Activated CD8-positive, alpha-beta T cell treated with anti-CD3 and anti-CD28 coated beads for 36 hours (primary cell): ENCODE measurements around the gene SLC35F3. TPM values are rescaled to one million over a fixed set of nuclear protein-coding genes. Genes with fewer than 3 reads are reported as not detected.
"Not testable (repeated sequence)": the region's sequence is repeated elsewhere in the genome, so short reads cannot be mapped to it uniquely, and the experiment has no call there.

Experiments
- ATAC-seq: fragments of 200-7000 bp; cut with Tn5 transposase; one replicate; pipeline ENCODE4 v1.10.0; 2021; ENCODE audit warnings: mild to moderate bottlenecking, moderate library complexity
- CTCF ChIA-PET: fragments of 350-600 bp; sonication (Branson Sonifier 250); formaldehyde crosslinking; loops from one replicate; lab custom pipeline; 2021; ENCODE audit warnings: antibody characterized with exemption; lab: Charles Lee
- POLR2A ChIA-PET: fragments of 350-600 bp; sonication (Branson Sonifier 250); formaldehyde crosslinking; loops from one replicate; lab custom pipeline; 2021; ENCODE audit warnings: antibody characterized with exemption; lab: Charles Lee
- DNase-seq: peaks from one replicate; pipeline ENCODE4 v3.0.0-alpha.2; 2020
- H3K27ac Mint-ChIP-seq: one replicate; pipeline ENCODE4 v1.8.0; 2021; ENCODE audit warnings: mild to moderate bottlenecking, mixed read lengths
- H3K27me3 Mint-ChIP-seq: one replicate; pipeline ENCODE4 v1.8.0; 2021; ENCODE audit warnings: mixed read lengths
- H3K36me3 Mint-ChIP-seq: one replicate; pipeline ENCODE4 v1.8.0; 2021; ENCODE audit warnings: low read depth, mixed read lengths
- H3K4me1 Mint-ChIP-seq: one replicate; pipeline ENCODE4 v1.8.0; 2021; ENCODE audit warnings: low read depth, mixed read lengths
- H3K4me3 Mint-ChIP-seq: one replicate; pipeline ENCODE4 v1.8.0; 2021; ENCODE audit warnings: mild to moderate bottlenecking, moderate library complexity, mixed read lengths
- H3K9me3 Mint-ChIP-seq: one replicate; pipeline ENCODE4 v1.8.0; 2021; ENCODE audit warnings: mixed read lengths
- intact Hi-C: fragments of 100-400 bp; cut with micrococcal nuclease; formaldehyde crosslinking; loops from one replicate; pipeline ENCODE4 v1.10.0; 2022
- total RNA-seq, 2 experiments: library from RNA; stranded (reverse); gene quantifications; one replicate each; pipeline ENCODE4 v1.2.3, GENCODE V29; 2021
- TF ChIP-seq, protein P1 (sequence below): fragments of 200-600 bp; IDR thresholded peaks from one replicate; pipeline ENCODE4 v1.8.0; 2022; ENCODE audit warnings: antibody characterized with exemption, mild to moderate bottlenecking

Gene SLC35F3
- total RNA-seq, 2 experiments from 2014 or later, result 3.1 to 3.5 TPM

- no peak overlapping the region for H3K27ac Mint-ChIP-seq
- no peaks in the 10 kb centered on the region for H3K36me3 Mint-ChIP-seq
- ChIA-PET POLR2A (no interaction called here), CTCF (interaction anchor here (1.0 to 1.8 kb wide), 2 partner anchors 73 to 101 kb away, joined by 3 to 9 read pairs; no protein-coding TSS in a partner anchor)
- TF ChIP-seq, protein P1, sequence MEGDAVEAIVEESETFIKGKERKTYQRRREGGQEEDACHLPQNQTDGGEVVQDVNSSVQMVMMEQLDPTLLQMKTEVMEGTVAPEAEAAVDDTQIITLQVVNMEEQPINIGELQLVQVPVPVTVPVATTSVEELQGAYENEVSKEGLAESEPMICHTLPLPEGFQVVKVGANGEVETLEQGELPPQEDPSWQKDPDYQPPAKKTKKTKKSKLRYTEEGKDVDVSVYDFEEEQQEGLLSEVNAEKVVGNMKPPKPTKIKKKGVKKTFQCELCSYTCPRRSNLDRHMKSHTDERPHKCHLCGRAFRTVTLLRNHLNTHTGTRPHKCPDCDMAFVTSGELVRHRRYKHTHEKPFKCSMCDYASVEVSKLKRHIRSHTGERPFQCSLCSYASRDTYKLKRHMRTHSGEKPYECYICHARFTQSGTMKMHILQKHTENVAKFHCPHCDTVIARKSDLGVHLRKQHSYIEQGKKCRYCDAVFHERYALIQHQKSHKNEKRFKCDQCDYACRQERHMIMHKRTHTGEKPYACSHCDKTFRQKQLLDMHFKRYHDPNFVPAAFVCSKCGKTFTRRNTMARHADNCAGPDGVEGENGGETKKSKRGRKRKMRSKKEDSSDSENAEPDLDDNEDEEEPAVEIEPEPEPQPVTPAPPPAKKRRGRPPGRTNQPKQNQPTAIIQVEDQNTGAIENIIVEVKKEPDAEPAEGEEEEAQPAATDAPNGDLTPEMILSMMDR, result no peak
- no peak overlapping the region for H3K4me3 Mint-ChIP-seq
- intact Hi-C loops, result no loop called here
- H3K4me1 Mint-ChIP-seq, result peaks cover 9% of the 10 kb centered on the region
- peaks cover 25% of the 10 kb centered on the region for H3K27me3 Mint-ChIP-seq
- no peak for ATAC-seq
- DNase-seq, result no peak
- H3K9me3 Mint-ChIP-seq, result peaks cover 2% of the 10 kb centered on the region
Measured at GRCh38 chr1:234208791-234209190, 304.3 kb downstream of the SLC35F3 start.

DNA sequence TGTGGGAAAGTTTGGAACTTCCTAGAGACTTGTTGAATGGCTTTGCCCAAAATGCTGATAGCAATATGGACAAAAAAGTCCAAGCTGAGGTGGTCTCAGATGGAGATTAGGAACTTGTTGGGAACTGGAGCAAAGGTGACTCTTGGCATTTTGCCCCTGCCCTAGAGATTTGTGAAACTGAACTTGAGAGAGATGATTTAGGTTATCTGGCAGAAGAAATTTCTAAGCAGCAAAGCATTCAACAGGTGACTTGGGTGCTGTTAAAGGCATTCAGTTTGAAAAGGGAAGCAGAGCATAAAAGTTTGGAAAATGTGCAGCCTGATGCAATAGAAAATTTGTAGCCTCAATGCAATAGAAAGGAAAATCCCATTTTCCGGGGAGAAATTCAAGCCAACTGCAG, 306.0 kb downstream of the SLC35F3 start:
- peaks cover 12% of the 10 kb centered on the region for H3K4me1 Mint-ChIP-seq
- POLR2A ChIA-PET, result not testable (repeated sequence)

DNA sequence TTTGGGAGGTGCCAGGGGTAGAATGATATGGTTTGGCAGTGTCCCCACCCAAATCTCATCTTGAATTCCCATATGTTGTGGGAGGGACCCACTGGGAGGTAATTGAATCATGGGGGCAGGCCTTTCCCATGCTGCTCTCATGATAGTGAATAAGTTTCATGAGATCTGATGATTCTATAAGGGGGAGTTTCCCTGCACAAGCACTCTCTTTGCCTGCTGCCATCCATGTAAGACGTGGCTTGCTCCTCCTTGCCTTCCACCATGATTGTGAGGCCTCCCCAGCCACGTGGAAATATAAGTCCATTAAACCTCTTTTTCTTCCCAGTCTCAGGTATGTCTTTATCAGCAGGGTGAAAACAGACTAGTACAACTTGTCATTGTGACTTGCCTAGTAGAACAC, 307.4 kb downstream of the SLC35F3 start:
- DNase-seq, POLR2A ChIA-PET, H3K9me3 Mint-ChIP-seq, H3K27ac Mint-ChIP-seq, H3K4me3 Mint-ChIP-seq, H3K36me3 Mint-ChIP-seq, ATAC-seq: not testable (repeated sequence)
- intact Hi-C loops, result loop anchor here (2.0 kb wide), 1 partner anchor 99 kb away; no protein-coding TSS in a partner anchor
- H3K27me3 Mint-ChIP-seq, result peaks cover 41% of the 10 kb centered on the region
- CTCF ChIA-PET, result interaction anchor here (1.0 to 10.5 kb wide), 9 partner anchors 29 to 162 kb away, joined by 3 to 127 read pairs (median 6); no protein-coding TSS in a partner anchor
- H3K4me1 Mint-ChIP-seq, result peaks cover 17% of the 10 kb centered on the region

More for the DNA sequence above, 306.0 kb downstream of the SLC35F3 start:
- ATAC-seq, DNase-seq, H3K4me3 Mint-ChIP-seq, H3K36me3 Mint-ChIP-seq, intact Hi-C loops, H3K9me3 Mint-ChIP-seq, H3K27ac Mint-ChIP-seq: not testable (repeated sequence)
- peaks cover 32% of the 10 kb centered on the region for H3K27me3 Mint-ChIP-seq
- CTCF ChIA-PET, result interaction anchor here (0.9 to 10.5 kb wide), 2 partner anchors 21 to 100 kb away, joined by 3 to 127 read pairs; no protein-coding TSS in a partner anchor

DNA sequence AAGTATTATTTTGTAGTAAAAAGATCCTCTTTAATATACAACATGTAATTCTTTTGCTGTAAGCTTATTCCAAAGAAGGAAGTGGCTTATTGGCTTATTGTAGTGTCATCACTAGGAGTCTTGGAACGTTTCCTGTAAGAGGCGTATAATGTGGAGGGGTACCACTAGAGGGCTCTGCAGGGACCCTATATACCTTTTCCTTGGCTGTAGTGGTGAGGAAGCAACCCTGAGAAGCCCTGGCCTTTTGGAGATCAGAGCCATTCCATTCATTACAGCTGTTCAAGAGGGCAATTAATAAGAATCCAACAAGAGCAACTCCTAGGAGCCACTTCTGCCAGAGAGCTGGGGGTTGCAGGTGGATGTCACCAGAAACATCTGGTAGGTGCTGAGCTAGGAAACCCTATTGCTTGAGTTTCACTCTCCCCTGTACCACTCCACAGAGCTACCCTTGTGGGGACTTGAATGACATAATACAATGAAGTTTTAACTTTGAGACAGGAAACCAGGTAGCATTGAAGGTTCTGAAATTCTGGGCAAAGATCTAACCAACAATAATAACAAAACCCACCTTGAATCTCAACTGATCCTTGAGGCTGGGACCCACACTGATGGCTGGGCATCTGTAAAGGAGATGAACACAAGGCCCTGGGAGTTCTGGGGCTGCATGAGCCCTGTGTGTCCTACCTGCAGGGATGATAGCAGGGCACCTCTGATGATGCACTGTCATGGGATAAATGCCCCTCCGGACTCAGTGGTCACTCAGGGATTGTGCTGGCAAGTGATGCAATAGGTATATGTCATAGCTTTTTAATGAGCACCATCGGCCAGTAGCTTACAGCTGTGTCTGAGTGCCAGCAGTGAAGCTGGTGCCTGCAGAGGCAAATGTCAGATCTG, 308.5 kb downstream of the SLC35F3 start:
- Mint-ChIP-seq H3K4me3 (no peak overlapping the region), H3K9me3 (no peaks in the 10 kb centered on the region), H3K27me3 (peaks cover 47% of the 10 kb centered on the region), H3K4me1 (peaks cover 27% of the 10 kb centered on the region), H3K36me3 (no peaks in the 10 kb centered on the region), H3K27ac (no peak overlapping the region)
- ChIA-PET POLR2A (no interaction called here), CTCF (interaction anchor here (0.6 to 10.5 kb wide), 28 partner anchors 9 to 750 kb away, joined by 3 to 127 read pairs (median 4); no protein-coding TSS in a partner anchor)
- intact Hi-C loops, result loop anchor here (2.0 kb wide), 1 partner anchor 98 kb away; no protein-coding TSS in a partner anchor
- TF ChIP-seq, protein P1, result peak; percentile 70
- peak; percentile 66 for ATAC-seq
- peak; percentile 53 for DNase-seq

GRCh38 chr1:234213658-234214128, 309.2 kb downstream of the SLC35F3 start:
- DNase-seq (no peak), ATAC-seq (no peak)
- Mint-ChIP-seq H3K4me3 (peak overlapping the region; percentile 68), H3K36me3 (no peaks in the 10 kb centered on the region), H3K4me1 (peaks cover 29% of the 10 kb centered on the region), H3K9me3 (no peaks in the 10 kb centered on the region), H3K27me3 (peaks cover 47% of the 10 kb centered on the region), H3K27ac (no peak overlapping the region)
- POLR2A ChIA-PET, result no interaction called here
- intact Hi-C loops, result loop anchor here (2.0 kb wide), 1 partner anchor 97 kb away; no protein-coding TSS in a partner anchor
- TF ChIP-seq, protein P1, result no peak
- CTCF ChIA-PET, result interaction anchor here (0.6 to 10.5 kb wide), 14 partner anchors 17 to 131 kb away, joined by 3 to 127 read pairs (median 5); no protein-coding TSS in a partner anchor
